T-helper 1 cell (primary cell): ENCODE data around the gene LOXL1.

Experiments
- DNase-seq, 5 donors: peaks; one replicate each; pipeline ENCODE4 v3.0.0-alpha.2; 2012 to 2020

Gene LOXL1

DNA sequence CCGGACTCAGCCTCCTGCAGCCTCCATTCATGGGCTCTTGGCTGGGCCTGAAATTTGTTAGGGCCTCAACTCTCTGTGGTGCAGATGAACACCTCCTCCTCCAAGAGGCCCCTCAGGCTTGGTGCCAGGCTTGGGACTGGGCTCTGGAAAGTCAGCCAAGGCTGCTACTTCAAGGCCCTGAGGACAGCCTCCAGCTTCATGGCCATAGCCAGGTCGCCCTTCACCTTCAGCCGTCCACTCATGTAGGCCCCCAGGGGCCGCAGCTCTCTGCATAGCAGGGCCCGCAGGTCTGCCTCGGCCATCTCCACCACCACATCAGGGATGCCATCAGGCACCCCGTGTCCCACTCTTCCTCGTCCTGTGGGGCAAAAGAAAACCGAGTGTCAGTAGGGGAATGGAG, 57.5 kb downstream of the LOXL1 start:
- no peak for DNase-seq

DNA sequence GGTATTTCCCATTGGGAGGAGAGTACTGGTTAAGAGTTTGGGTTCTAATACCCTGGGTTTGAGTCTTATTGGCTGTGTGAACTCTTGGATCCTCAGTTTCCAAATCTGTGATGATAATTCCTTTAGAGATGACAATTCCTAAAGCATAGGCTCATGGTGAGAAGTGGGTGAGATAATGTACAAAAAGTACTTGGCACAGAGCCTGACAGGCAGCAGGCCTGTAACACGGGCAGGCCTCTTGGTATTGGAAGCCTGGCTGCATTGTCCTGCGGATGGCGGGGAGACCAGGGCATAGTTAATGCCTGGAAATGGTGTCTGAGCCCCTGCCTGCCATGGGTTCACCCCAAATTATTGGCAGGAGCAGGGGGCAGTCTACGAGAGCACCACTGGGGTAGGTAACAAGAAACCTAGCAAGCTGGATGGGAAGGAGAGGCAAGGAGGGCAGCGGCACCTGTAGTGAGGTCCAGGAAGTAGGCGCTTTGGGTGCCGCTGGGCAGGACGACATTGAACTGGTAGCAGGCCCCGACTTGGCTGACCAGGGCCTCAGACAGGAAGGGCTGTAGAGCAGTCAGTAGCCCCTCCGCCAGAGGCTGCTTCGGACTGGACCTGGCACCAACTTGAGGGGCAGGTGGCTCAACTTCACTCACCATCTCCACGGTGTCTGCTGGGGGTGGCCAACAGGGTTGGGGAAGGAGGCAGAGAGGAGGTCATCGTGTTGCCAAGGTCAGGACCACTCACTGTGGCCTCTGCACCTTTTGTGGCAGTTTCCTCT, 58.1 kb downstream of the LOXL1 start:
- DNase-seq, result no peak

DNA sequence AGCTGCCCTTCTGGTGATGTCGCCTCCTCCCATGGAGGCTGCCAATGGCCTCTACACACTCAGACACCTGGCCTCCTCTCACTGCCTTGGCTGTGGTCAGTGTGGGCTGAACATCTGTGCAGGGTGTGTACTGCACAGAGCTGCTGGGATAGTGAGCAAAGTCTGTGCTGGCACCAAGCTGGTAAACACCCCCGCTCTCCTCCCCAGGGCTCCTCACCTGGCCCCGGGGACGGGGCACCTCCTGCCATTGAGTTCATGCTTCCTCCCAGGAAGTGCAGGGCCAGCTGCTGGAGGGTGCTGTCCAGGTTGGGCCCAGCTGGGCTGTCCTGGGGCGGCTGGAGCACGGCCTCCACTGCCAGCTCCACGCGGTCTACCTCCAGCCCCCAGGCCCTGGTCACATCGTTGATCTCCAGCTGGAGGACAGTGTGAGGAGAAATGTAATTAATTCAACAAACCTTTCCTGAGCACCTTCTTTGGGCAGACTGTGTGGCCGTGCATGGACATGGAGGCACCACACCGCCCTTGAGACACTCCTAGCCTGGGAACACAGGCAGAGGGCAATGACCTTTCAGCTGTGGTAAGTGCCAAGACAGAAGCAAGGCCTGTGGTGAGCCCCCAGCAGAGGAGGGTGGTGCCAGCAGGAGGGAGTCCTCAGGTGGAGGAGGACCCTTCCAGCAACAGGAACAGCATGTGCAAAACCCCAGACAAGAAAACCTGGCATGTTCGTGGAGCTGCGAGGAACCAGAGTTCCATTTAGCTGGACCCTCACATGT, 59.0 kb downstream of the LOXL1 start:
- no peak for DNase-seq

- DNase-seq, result no peak
These were observed 60.0 kb downstream of the LOXL1 start for GRCh38 chr15:73986055-73986775.

GRCh38 chr15:73986776-73987056, 60.5 kb downstream of the LOXL1 start:
- DNase-seq, result no peak

DNA sequence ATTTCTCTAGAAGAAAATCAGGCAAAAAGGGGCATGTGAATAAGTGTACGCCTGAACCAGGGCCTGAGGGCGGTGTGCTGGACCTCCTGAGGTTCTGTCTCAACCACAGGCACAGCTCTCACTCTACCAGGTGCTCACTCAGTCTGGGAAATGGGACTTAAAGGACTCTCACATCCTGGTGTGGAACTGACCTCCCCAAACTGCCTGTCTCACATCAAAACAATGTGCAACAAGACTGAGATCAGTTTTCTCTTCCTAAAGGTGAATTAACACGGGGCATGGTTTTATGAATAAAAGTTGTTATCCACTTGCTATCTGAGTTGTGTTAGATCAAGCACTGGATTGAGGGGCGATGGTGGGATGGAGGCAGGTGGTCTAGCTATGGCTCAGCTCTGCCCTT, 61.0 kb downstream of the LOXL1 start:
- DNase-seq, result no peak

- DNase-seq, result no peak
These were observed 61.6 kb downstream of the LOXL1 start for GRCh38 chr15:73987681-73988444.

GRCh38 chr15:73988445-73988969, 62.2 kb downstream of the LOXL1 start:
- no peak for DNase-seq

DNA sequence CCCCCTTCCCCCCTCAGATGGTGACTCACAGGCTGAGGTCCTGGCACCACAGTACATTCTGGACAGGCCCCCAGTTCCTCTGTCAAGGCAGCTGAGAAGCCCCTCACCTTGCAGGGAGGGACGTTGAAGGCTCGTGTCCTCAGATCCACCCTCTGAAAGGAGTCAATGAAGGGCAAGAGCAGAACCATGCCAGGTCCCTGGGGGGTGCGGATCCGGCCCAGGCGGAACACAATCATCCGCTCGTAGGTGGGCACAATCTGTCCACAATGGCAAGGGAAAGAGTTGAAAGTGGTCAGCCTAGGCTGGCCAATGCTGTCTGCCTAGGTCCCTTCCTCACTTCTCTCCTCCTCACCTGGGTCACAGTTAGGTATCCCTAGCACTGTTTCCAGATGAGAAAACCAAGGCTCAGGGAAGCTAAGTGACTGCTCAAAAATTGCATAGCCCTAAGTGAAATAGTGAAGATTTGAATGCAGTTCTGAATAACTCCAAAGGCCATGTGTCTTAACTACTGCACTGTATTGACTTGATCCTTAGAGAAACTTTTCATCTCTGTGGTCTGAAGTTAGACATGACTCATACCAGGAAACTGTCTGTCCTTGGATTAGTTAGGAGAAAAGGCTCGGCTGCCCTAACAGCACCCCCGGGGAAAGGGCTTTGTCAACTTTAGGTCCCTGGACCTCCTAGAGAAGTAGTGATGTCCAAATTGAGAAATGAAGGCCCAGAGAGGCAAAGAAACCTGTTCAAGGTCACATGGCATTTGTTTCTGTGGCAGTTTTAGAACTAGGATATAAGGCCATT, 62.9 kb downstream of the LOXL1 start:
- DNase-seq, result no peak

GRCh38 chr15:73990250-73991005, 64.2 kb downstream of the LOXL1 start:
- no peak for DNase-seq

DNA sequence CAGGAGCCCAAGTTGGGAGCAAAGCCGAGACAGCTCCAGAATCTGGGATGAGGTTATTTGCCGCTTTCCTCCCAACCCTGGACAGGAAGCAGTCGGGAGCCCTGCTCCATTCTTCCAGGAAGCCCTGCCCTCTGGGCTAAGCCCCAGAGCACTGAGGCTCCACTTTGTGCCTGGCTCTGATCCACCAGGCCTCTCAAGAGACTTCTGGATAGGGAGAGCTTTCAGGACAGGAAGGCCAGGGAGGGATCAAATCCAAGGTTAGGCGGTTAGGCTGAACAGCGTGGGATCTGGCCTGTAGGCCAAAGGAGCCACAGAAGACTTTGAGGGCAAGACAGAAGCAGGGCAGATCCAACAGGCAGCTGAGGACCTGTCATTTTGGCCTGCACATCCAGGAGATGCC, 65.0 kb downstream of the LOXL1 start:
- DNase-seq, result no peak

DNA sequence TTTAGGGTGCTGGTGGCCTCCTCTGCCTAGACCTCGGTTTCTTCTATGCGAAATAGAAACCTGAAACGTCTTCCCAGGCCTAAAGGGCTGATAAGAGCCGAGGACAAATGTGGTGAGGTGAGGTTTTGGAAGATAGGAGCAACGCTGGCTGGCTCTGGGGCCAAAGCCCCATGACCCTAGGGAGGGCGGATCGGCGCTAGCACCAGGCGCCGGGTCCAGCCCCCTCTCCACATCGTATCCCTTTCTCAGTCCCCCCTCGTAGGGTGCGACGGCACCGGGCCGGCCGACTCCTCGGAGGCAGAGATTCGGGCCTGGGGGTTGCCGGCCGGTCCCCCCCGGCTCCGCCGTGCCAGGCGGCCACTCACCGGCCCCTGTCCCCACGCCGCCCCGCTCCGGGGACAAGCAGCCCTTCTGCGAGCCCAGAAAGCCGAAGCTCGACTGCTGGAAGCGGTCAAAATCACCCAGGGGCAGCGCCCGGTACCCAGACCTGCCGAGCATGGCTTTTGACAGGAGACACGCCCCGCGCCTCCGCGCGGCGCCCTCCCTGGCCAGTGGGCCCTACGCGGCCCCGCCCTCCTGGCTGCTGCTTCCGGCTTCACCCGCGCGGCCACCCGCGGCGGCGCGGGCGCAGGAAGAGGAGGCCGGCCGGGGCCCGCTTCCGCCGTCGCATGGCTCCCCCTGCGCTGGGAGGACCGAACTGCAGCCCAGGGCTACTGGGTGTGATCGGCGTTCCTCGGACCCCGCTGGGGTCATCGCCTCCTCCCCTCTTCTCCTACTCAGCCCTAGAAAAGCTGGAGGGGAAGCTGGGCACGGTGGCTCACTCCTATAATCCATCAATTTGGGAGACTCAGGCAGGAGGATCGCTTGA, 65.7 kb downstream of the LOXL1 start, which contains the start of gene STOML1:
STOML1 (minus strand) TSS at position 570 of the 868 bp plus-strand sequence; CDS start at position 498, 72 bp downstream.
- peak; percentile 85 to 94 (median 91) for DNase-seq

DNA sequence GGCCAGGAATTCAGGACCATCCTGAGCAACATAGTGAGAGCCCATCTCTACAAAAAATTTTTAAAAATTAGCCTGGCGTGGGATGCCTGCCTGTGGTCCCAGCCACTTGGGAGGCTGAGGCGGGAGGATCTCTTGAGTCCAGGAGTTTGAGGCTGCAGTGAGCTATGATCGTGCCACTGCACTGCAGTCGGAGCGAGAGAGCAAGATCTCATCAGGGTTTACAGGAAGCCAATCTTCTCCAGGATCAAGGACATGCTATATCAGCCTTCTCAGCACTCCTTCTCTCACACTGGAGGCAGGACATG, 66.3 kb downstream of the LOXL1 start:
- no peak for DNase-seq

- no peak for DNase-seq
These were observed 67.1 kb downstream of the LOXL1 start for GRCh38 chr15:73993211-73993994.

- DNase-seq, result peak; percentile 85 to 96 (median 89)
These were observed 68.2 kb downstream of the LOXL1 start, which contains the start of gene PML for GRCh38 chr15:73994413-73994883. PML (plus strand) TSS chr15:73994716; CDS start chr15:73994813, 97 bp downstream.

DNA sequence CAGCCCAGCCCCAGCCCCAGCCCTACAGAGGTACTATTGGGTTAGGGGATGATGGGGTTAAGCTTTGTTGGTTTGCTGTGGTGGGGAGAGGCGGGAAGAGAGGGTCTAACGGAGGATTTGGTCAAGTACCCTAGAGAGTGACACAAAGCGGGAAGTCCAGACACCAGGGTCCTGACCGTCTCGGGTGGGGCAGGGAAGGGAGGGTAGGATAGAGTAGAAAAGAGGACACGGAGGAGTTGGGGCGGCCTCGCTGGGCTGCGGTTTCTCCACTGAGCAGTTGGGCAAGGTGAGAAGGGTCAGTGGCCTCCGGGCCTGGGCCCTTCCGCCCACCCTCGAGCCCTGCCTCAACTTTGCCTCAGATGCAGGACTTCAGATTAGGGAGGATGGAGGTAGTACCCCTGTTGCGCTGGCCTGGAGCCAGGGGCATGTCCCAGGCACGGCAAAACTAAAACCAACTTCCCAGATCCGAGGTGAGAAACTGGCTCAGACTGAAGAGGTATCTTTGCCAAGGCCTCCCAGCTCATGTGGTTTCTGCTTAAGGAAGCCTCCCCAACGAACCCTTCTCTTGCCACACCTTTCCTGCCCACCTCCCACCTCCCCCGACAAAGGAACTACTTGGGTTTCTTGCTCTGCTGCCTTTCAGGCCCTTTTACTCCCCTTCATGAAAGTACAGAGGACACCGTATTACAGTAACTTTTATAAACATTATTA, 68.8 kb downstream of the LOXL1 start:
- DNase-seq, result no peak

DNA sequence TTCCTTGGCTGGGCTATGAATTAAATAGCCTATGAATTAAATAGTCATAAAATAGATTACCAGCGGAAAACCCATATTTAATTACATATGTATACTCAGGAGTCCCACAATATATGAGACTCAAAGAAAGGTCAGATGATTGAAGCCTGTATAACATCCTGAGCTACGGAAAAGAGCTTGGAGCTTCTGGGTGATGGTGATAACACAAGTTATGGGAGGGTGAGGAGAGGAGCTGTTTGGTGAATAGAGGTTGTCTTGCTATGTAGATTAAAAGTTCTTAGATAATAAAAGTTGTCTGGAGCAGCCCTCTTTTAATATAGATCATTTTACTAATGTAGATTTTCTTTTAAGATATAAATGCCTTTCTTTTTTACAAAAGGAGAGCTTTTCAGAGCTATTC, 70.0 kb downstream of the LOXL1 start:
- DNase-seq, result no peak

GRCh38 chr15:73996939-73997338, 70.7 kb downstream of the LOXL1 start:
- DNase-seq, result peak in 1 of 5 donors; percentile 72
